Smooth muscle cell (in vitro differentiated cells): ENCODE results near the gene ZNF831. TPM values are rescaled to one million over a fixed set of nuclear protein-coding genes. Genes with fewer than 3 reads are reported as not detected.

ENCODE experiments used
- DNase-seq: peaks from one replicate; lab custom pipeline; 2025; ENCODE audit not compliant: unreplicated experiment; lab: John Stamatoyannopoulos, UW
- H2AFZ ChIP-seq: fragments of 200-600 bp; sonication (generic); 2 replicates; pipeline ENCODE4 v1.6.0; 2016; ENCODE audit warnings: antibody characterized with exemption, low read depth, mild to moderate bottlenecking
- H3F3A ChIP-seq: fragments of 200-600 bp; sonication (generic); 2 replicates; pipeline ENCODE4 v1.6.0; 2017; ENCODE audit warnings: antibody characterized with exemption, low read depth
- H3K27ac ChIP-seq: fragments of 200-600 bp; sonication (generic); 2 replicates; pipeline ENCODE4 v1.5.1; 2016; ENCODE audit warnings: low read depth, mild to moderate bottlenecking
- H3K27me3 ChIP-seq: fragments of 200-600 bp; sonication (generic); 2 replicates; pipeline ENCODE4 v1.6.1; 2016; ENCODE audit warnings: low read depth, mild to moderate bottlenecking
- H3K36me3 ChIP-seq: fragments of 200-600 bp; sonication (generic); 2 replicates; pipeline ENCODE4 v1.5.1; 2016; ENCODE audit warnings: low read depth
- H3K4me1 ChIP-seq: fragments of 200-600 bp; sonication (generic); 2 replicates; pipeline ENCODE4 v1.5.1; 2016; ENCODE audit warnings: low read depth
- H3K4me2 ChIP-seq: fragments of 200-600 bp; sonication (generic); 2 replicates; pipeline ENCODE4 v1.6.0; 2016; ENCODE audit warnings: mild to moderate bottlenecking
- H3K4me3 ChIP-seq: fragments of 200-600 bp; sonication (generic); 2 replicates; pipeline ENCODE4 v1.5.1; 2016; ENCODE audit warnings: mild to moderate bottlenecking
- H3K79me2 ChIP-seq: fragments of 200-600 bp; sonication (generic); 2 replicates; pipeline ENCODE4 v1.6.0; 2016; ENCODE audit warnings: low read depth, mild to moderate bottlenecking
- H3K9ac ChIP-seq: fragments of 200-600 bp; sonication (generic); 2 replicates; pipeline ENCODE4 v1.6.0; 2016; ENCODE audit warnings: low read depth
- H3K9me3 ChIP-seq: fragments of 200-600 bp; sonication (generic); replicated peaks from 2 replicates; pipeline ENCODE4 v1.5.1; 2016; ENCODE audit warnings: low read depth
- H4K20me1 ChIP-seq: fragments of 200-600 bp; sonication (generic); 2 replicates; pipeline ENCODE4 v1.6.0; 2016; ENCODE audit warnings: low read depth
- WGBS: methylation state at CpG from one replicate; pipeline ENCODE4 v1.1.7; 2016; ENCODE audit warnings: low lambda C conversion rate; 5-methylcytosine and 5-hydroxymethylcytosine counted together
- polyA plus RNA-seq: library from polyadenylated mRNA; unstranded; fragments of >200 nt; fragmentation: Nextera tagmentation; extraction: Ambion mirVana; gene quantifications from 2 replicates; pipeline ENCODE4 v1.2.1, GENCODE V29; 2016
- total RNA-seq: library from RNA; depleted of rRNA; stranded (reverse); fragments of >200 nt; gene quantifications from 2 replicates; pipeline ENCODE4 v1.2.3, GENCODE V29; 2014
- TF ChIP-seq, protein P1 (sequence below): fragments of 200-600 bp; sonication (generic); IDR thresholded peaks from 2 replicates; pipeline ENCODE4 v1.5.1; 2017; ENCODE audit warnings: borderline replicate concordance, mild to moderate bottlenecking, antibody characterized with exemption; ENCODE audit not compliant: insufficient read depth, poor library complexity, severe bottlenecking

The ZNF831 gene
- total and polyA plus RNA-seq, 2 experiments from 2014 or later: not detected

DNA sequence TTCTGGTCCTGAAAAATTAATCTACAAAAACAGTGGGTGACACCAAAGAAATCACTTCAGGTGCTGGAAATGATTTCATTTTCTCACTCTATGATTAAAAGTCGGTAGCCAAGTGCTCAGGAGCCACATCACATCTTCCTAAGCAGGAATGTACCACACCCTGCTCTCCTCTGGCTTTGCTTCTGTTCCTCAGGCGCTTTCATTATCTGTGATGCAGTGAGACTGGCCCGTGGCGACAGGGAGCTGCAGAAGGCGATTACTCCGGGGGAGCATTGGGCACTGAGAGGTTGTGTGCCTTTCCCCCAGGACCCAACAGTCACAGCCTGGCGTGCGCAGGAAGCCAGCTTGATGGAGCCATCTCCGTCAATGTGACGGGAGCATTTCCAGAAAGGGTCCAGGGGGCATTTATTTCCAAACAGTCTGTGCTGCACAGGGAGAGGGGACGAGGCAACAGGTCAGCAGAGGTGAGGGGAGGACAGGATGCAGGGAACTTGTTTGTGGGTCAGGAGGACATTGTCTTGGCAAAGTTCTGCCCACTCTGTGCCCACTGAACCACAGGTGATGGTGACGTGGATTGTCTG, 5.6 kb upstream of the ZNF831 start:
- Histone ChIP-seq H3K36me3 (no peaks in the 10 kb centered on the region), H3K4me3 (no peak overlapping the region), H2AFZ (no peak overlapping the region), H3K4me2 (no peak overlapping the region), H3K27ac (no peak overlapping the region), H3K9ac (no peak overlapping the region), H3K79me2 (no peaks in the 10 kb centered on the region), H4K20me1 (no peaks in the 10 kb centered on the region), H3K9me3 (no peaks in the 10 kb centered on the region), H3K27me3 (peaks cover 30% of the 10 kb centered on the region), H3F3A (no peaks in the 10 kb centered on the region), H3K4me1 (no peaks in the 10 kb centered on the region)
- DNase-seq: no peak
- 78% methylated on average over 12 of the region's 12 CpGs for WGBS
- TF ChIP-seq, protein P1, sequence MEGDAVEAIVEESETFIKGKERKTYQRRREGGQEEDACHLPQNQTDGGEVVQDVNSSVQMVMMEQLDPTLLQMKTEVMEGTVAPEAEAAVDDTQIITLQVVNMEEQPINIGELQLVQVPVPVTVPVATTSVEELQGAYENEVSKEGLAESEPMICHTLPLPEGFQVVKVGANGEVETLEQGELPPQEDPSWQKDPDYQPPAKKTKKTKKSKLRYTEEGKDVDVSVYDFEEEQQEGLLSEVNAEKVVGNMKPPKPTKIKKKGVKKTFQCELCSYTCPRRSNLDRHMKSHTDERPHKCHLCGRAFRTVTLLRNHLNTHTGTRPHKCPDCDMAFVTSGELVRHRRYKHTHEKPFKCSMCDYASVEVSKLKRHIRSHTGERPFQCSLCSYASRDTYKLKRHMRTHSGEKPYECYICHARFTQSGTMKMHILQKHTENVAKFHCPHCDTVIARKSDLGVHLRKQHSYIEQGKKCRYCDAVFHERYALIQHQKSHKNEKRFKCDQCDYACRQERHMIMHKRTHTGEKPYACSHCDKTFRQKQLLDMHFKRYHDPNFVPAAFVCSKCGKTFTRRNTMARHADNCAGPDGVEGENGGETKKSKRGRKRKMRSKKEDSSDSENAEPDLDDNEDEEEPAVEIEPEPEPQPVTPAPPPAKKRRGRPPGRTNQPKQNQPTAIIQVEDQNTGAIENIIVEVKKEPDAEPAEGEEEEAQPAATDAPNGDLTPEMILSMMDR: no peak

DNA sequence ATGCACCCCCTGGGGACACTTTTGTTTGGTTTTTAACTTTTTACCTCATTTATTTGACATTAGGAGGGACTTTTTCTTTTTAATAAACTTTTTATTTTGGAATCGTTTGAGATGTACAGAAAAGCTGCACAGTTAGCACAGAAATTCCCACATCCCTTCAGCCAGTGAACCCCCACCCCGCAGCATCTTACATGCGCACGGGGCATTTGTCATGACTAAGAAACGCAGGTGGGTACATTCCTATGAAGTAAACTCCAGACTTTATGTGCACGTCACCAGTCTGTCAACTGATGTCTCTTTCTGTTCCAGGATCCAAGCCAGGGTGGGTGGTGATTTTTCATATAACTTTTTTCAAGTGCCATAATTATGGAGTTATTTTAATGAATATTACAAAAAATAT, 4.9 kb upstream of the ZNF831 start:
- Histone ChIP-seq H3K4me2 (no peak overlapping the region), H3K36me3 (no peaks in the 10 kb centered on the region), H3F3A (no peaks in the 10 kb centered on the region), H4K20me1 (no peaks in the 10 kb centered on the region), H3K9ac (no peak overlapping the region), H3K4me1 (no peaks in the 10 kb centered on the region), H3K79me2 (no peaks in the 10 kb centered on the region), H3K27me3 (peaks cover 30% of the 10 kb centered on the region), H3K27ac (no peak overlapping the region), H2AFZ (no peak overlapping the region), H3K4me3 (no peak overlapping the region), H3K9me3 (no peaks in the 10 kb centered on the region)
- DNase-seq: no peak
- WGBS: 93% methylated on average over 6 of the region's 6 CpGs
- TF ChIP-seq, protein P1: no peak

DNA sequence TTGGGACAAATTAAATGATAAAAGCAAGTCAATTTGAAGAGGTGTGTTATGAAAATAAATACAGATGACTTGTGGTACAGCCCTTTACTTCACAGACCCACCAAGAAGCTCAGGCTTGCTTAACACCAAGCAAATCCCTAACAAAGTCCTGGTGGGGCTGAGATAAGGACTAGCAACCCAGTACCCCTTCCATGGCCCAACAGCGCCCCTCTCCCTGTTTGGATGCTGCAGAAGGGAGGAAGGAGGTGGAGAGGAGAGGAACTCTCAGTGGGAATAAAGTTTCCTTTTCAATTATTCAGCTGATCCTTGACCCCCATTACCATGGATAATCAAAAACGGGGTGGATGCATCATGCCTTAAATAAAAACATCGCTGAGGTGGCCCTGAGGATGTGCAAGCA, 4.5 kb upstream of the ZNF831 start:
- peaks cover 29% of the 10 kb centered on the region for H3K27me3 ChIP-seq
- no peaks in the 10 kb centered on the region for H3K4me1 ChIP-seq
- no peak overlapping the region for H3K27ac ChIP-seq
- TF ChIP-seq, protein P1: no peak
- H3K79me2 ChIP-seq: no peaks in the 10 kb centered on the region
- DNase-seq: no peak
- H3K4me3 ChIP-seq: no peak overlapping the region
- H3K9me3 ChIP-seq: no peaks in the 10 kb centered on the region
- H3F3A ChIP-seq: no peaks in the 10 kb centered on the region
- 63% methylated on average over 3 of the region's 3 CpGs for WGBS
- no peaks in the 10 kb centered on the region for H4K20me1 ChIP-seq
- no peaks in the 10 kb centered on the region for H3K36me3 ChIP-seq
- H3K4me2 ChIP-seq: no peak overlapping the region
- no peak overlapping the region for H3K9ac ChIP-seq
- H2AFZ ChIP-seq: no peak overlapping the region
